Osteocyte (in vitro differentiated cells): ENCODE measurements around the gene GPC5. TPM values are rescaled to one million over a fixed set of nuclear protein-coding genes. Genes with fewer than 3 reads are reported as not detected.

Source experiments
- DNase-seq: peaks from one replicate; pipeline ENCODE4 v3.0.0; 2021; ENCODE audit warnings: mixed read lengths; ENCODE audit not compliant: unreplicated experiment; ENCODE audit errors: extremely low spot score
- H3K27ac Mint-ChIP-seq: one replicate; pipeline ENCODE4 v1.8.0; 2021; ENCODE audit warnings: mild to moderate bottlenecking, mixed read lengths; ENCODE audit not compliant: unreplicated experiment
- H3K27me3 Mint-ChIP-seq: one replicate; pipeline ENCODE4 v1.8.0; 2021; ENCODE audit warnings: mixed read lengths; ENCODE audit not compliant: unreplicated experiment
- H3K36me3 Mint-ChIP-seq: one replicate; pipeline ENCODE4 v1.8.0; 2021; ENCODE audit warnings: mixed read lengths; ENCODE audit not compliant: unreplicated experiment
- H3K4me1 Mint-ChIP-seq: one replicate; pipeline ENCODE4 v1.8.0; 2021; ENCODE audit warnings: mixed read lengths; ENCODE audit not compliant: unreplicated experiment
- H3K4me3 Mint-ChIP-seq: one replicate; pipeline ENCODE4 v1.8.0; 2021; ENCODE audit warnings: mild to moderate bottlenecking, moderate library complexity, mixed read lengths; ENCODE audit not compliant: unreplicated experiment
- H3K9me3 Mint-ChIP-seq: one replicate; pipeline ENCODE4 v1.8.0; 2021; ENCODE audit warnings: mixed read lengths; ENCODE audit not compliant: unreplicated experiment
- total RNA-seq: library from RNA; stranded (reverse); gene quantifications from 2 replicates; pipeline ENCODE4 v1.2.1, GENCODE V29; 2021
- TF ChIP-seq, protein P1 (sequence below): fragments of 200-600 bp; sonication (generic); IDR thresholded peaks from 2 replicates; pipeline ENCODE4 v1.5.0; 2021; ENCODE audit warnings: antibody characterized with exemption, mild to moderate bottlenecking, moderate library complexity

The GPC5 gene
- total RNA-seq, 1 donor from 2014 or later, result 12.9 TPM

DNA sequence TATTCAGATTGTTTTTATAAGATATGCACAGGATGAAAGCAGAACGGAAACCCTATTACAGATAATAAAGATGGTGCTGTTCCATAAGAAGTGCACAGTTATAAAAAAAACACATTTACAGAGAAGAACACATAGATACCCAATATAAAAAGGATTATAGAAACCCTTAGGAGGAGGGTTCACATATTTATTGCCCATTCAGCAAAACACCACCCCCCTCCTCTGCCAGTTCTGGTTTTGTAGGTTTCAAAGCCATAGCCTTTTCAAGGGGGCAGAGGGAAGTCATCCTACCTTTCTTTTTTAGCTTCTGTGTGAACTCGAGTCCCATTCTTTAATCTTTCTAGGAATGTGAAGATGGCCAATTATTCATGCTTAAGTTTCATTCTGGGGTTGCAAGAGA is 511.2 kb downstream of the GPC5 start:
- no peaks in the 10 kb centered on the region for H3K36me3 Mint-ChIP-seq
- H3K9me3 Mint-ChIP-seq, result no peaks in the 10 kb centered on the region
- no peaks in the 10 kb centered on the region for H3K27me3 Mint-ChIP-seq
- TF ChIP-seq, protein P1, sequence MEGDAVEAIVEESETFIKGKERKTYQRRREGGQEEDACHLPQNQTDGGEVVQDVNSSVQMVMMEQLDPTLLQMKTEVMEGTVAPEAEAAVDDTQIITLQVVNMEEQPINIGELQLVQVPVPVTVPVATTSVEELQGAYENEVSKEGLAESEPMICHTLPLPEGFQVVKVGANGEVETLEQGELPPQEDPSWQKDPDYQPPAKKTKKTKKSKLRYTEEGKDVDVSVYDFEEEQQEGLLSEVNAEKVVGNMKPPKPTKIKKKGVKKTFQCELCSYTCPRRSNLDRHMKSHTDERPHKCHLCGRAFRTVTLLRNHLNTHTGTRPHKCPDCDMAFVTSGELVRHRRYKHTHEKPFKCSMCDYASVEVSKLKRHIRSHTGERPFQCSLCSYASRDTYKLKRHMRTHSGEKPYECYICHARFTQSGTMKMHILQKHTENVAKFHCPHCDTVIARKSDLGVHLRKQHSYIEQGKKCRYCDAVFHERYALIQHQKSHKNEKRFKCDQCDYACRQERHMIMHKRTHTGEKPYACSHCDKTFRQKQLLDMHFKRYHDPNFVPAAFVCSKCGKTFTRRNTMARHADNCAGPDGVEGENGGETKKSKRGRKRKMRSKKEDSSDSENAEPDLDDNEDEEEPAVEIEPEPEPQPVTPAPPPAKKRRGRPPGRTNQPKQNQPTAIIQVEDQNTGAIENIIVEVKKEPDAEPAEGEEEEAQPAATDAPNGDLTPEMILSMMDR, result no peak
- H3K4me3 Mint-ChIP-seq, result no peak overlapping the region
- no peak overlapping the region for H3K27ac Mint-ChIP-seq
- DNase-seq, result no peak
- no peaks in the 10 kb centered on the region for H3K4me1 Mint-ChIP-seq

DNA sequence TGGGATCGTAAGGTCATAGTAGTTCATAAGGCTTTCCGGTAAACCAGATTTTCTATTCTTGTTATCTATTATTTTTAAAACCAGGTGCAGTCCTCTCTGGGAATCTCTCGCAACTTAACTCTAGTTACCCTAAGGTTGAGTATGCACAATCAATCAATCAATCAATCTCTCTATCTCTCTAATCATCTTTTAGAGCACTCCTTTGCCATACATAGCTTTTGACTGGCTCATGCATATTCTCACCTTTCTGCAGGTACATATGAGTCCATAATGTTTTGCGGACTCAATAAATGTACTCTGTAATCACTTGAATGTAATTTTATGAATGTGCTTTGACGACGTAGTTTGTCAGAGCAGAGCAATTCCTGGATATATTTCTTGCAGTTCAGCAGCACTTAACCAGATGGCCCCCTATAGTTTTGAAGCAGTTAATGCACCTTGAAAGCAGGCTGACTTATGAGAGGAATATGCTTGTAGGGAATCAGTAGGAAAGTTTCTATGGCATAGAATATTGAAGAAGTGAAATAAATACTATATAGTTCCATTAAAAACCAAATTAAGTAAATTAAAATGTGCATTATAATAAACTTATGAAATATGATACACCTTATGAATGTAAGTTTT is 524.7 kb downstream of the GPC5 start:
- no peaks in the 10 kb centered on the region for H3K36me3 Mint-ChIP-seq
- H3K27ac Mint-ChIP-seq, result no peak overlapping the region
- H3K4me1 Mint-ChIP-seq, result no peaks in the 10 kb centered on the region
- H3K4me3 Mint-ChIP-seq, result no peak overlapping the region
- H3K27me3 Mint-ChIP-seq, result peaks cover 8% of the 10 kb centered on the region
- TF ChIP-seq, protein P1, result peak; percentile 23
- no peaks in the 10 kb centered on the region for H3K9me3 Mint-ChIP-seq
- DNase-seq, result no peak

DNA sequence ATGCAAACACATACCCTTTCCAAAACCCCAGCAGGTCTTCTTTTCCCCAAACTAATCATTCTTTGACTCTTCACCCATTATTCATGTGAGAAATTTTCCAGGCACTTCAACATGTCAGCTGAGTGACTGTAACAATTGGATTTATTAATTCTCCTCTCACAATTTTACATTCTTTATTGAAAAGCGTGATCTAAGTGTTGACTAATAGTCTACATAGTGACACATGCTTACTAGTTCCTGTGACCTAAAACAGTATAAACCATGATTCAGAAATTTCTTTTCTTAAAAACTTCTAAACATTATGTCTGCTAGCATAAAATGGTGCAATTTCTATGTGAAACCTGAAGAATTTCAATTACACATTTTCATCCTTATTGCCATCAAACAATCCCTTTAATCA is 532.3 kb downstream of the GPC5 start:
- Mint-ChIP-seq H3K4me1 (no peaks in the 10 kb centered on the region), H3K27me3 (peaks cover 4% of the 10 kb centered on the region), H3K27ac (no peak overlapping the region), H3K9me3 (no peaks in the 10 kb centered on the region), H3K4me3 (no peak overlapping the region), H3K36me3 (no peaks in the 10 kb centered on the region)
- DNase-seq, result no peak
- TF ChIP-seq, protein P1, result no peak

DNA sequence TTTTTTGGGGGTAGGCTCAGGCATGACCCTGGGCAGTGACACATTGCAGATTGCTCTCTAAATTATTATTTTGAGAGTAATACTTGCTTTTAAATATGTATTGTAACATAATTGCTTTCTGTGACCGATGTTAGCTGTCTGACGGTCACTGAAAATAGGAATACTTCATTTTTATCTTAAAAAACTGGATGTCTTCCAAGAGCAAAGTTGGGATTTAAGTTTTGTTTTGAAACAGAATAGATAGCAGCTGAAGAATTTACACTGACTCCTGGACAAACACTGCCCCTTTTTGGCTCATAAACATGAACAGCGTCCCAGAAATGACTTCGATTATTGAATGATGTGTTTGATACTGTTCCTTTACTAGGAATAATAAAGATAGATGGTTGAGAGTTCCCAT is 535.9 kb downstream of the GPC5 start:
- Mint-ChIP-seq H3K4me3 (no peak overlapping the region), H3K36me3 (no peaks in the 10 kb centered on the region), H3K4me1 (no peaks in the 10 kb centered on the region), H3K9me3 (no peaks in the 10 kb centered on the region), H3K27me3 (no peaks in the 10 kb centered on the region), H3K27ac (no peak overlapping the region)
- no peak for DNase-seq
- TF ChIP-seq, protein P1, result no peak

DNA sequence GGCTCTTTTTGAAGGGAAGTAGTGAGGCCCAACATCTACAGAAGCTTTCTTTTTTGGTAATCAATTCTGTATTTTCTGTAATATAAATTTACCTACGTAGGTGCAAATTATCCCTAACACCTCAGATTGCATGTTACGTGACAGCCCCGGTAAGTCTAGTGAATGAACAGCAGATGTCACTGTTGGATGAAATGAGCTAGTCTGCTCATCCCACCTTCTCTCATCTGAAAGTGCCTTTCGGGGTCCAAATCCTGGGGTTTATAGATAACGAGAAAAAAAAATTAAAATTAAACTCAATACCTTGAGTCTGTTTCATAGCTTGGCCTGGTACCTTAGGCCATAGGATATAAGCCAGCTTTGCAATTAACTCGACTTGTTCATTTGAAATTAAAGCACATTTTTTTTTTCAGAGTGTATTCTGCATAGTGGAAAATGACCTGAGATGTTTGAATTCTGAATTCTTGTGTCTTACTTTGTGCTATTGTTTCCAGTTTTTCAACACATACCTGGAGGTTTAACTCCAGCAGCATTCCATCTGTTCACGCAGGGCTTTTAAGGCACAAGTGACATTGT is 548.2 kb downstream of the GPC5 start:
- no peak for DNase-seq
- Mint-ChIP-seq H3K27me3 (peaks cover 32% of the 10 kb centered on the region), H3K36me3 (no peaks in the 10 kb centered on the region), H3K4me1 (peaks cover 2% of the 10 kb centered on the region), H3K4me3 (no peak overlapping the region), H3K27ac (no peak overlapping the region), H3K9me3 (no peaks in the 10 kb centered on the region)
- TF ChIP-seq, protein P1, result peak; percentile 62
